ENCODE measurements around the gene TMEM233.
"Not testable (repeated sequence)": the region's sequence is repeated elsewhere in the genome, so short reads cannot be mapped to it uniquely, and the experiment has no call there.

TMEM233 gene

DNA sequence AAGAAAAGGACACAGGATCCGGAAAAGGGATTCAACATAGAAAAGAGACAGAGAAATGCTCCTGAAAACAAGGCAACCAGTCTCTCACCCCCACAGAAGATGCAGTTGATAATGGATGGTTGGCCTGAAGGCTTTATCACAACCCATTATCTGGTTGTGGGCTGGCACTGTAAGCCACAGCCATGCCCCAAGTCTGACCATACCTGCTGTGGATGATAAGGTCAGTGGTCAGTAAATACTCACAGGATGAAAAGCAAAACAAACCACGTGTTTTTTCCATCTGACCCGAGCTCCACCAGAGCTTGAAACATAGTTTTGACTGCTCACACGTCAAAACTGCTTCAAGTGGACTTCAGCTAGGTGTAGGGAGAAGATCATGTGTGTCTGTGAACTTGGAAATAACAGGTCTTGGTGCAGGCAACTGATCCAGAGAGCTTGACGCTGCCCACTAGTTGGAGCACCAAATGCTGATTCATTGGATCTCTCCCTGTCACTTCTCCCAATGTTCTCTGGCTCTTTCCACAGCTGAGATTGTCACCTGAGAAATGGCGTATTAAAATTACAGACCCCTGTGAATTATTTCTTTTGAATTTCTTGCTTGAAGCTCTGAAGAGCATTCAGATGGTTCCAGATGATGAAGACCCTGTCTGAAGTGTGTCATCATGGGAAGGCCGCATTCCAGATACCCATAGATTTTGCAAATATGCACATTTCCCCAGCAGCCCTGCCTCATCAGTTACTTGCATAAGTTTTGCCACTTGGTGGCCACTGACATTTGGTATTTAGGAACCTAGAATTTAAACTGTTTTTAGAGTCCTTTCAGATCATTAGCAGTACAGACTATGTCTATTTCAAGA lies 8.5 kb downstream of the TMEM233 start:
- no peak for TF ChIP-seq POU2F2 (IDR thresholded peaks at IDR 0.05; ENCODE audit: low read depth, low read length)
- TF ChIP-seq PAX5 (IDR thresholded peaks at IDR 0.05; ENCODE audit: insufficient read depth, low read length, severe bottlenecking), result no peak
- no peak for TF ChIP-seq TAF1 (IDR thresholded peaks at IDR 0.05; ENCODE audit: low read depth, low read length)
- TF ChIP-seq SPI1 (IDR thresholded peaks at IDR 0.05; ENCODE audit: low read depth, low read length), result no peak
- TF ChIP-seq POLR2AphosphoS5 (IDR thresholded peaks at IDR 0.05; ENCODE audit: low read depth, low read length), result no peak
- no peak for TF ChIP-seq POLR2A (IDR thresholded peaks at IDR 0.05; ENCODE audit: low read depth, low read length)
- FAIRE-seq, result no peak

DNA sequence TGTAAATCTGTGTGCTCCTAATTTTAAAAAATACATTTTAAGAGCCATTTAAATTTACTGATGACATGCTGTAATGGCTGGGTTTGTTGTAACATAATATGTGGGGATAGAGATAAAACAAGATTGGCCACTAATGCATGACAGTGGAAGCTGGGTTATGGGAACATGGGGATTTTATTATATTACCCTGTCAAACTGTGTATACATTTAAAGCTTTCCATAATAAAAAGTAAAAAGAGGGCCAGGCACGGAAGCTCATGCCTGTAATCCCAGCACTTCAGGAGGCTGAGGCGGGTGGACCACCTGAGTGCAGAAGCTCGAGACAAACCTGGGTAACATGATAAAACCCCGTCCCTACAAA lies 9.1 kb downstream of the TMEM233 start:
- no peak for TF ChIP-seq TAF1 (IDR thresholded peaks at IDR 0.05; ENCODE audit: low read depth, low read length)
- no peak for TF ChIP-seq PAX5 (IDR thresholded peaks at IDR 0.05; ENCODE audit: insufficient read depth, low read length, severe bottlenecking)
- no peak for TF ChIP-seq POLR2AphosphoS5 (IDR thresholded peaks at IDR 0.05; ENCODE audit: low read depth, low read length)
- TF ChIP-seq SPI1 (IDR thresholded peaks at IDR 0.05; ENCODE audit: low read depth, low read length), result no peak
- TF ChIP-seq POU2F2 (IDR thresholded peaks at IDR 0.05; ENCODE audit: low read depth, low read length), result no peak
- no peak for TF ChIP-seq POLR2A (IDR thresholded peaks at IDR 0.05; ENCODE audit: low read depth, low read length)
- DNase-seq (ENCODE audit: insufficient read length, low spot score), result no peak
- FAIRE-seq, result no peak

More for the DNA sequence above, 8.5 kb downstream of the TMEM233 start:
- DNase-seq (ENCODE audit: insufficient read length, low spot score), result no peak

DNA sequence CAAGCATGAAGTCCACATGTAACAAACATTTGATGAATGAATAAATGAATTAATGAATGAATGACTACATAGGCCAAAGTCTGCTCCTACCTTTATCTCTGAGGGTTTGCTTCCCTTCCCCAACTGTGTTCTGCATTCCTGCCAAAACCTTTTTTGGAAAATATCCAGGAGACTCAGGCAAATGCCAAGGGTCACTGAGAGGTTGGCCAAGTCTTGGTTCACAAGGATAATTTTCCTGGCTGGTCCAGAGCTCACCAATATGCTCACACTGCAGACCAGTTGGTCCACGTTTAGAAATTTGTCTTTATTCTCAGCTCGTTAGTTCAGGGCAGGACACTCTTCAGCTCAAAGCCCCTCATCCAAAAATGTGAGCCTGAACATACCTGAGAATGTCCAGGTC lies 10.2 kb downstream of the TMEM233 start:
- TF ChIP-seq SPI1 (IDR thresholded peaks at IDR 0.05; ENCODE audit: low read depth, low read length), result no peak
- no peak for TF ChIP-seq POU2F2 (IDR thresholded peaks at IDR 0.05; ENCODE audit: low read depth, low read length)
- no peak for TF ChIP-seq TAF1 (IDR thresholded peaks at IDR 0.05; ENCODE audit: low read depth, low read length)
- TF ChIP-seq POLR2AphosphoS5 (IDR thresholded peaks at IDR 0.05; ENCODE audit: low read depth, low read length), result no peak
- no peak for TF ChIP-seq POLR2A (IDR thresholded peaks at IDR 0.05; ENCODE audit: low read depth, low read length)
- no peak for TF ChIP-seq PAX5 (IDR thresholded peaks at IDR 0.05; ENCODE audit: insufficient read depth, low read length, severe bottlenecking)
- DNase-seq (ENCODE audit: insufficient read length, low spot score) (no peak), FAIRE-seq (no peak)

DNA sequence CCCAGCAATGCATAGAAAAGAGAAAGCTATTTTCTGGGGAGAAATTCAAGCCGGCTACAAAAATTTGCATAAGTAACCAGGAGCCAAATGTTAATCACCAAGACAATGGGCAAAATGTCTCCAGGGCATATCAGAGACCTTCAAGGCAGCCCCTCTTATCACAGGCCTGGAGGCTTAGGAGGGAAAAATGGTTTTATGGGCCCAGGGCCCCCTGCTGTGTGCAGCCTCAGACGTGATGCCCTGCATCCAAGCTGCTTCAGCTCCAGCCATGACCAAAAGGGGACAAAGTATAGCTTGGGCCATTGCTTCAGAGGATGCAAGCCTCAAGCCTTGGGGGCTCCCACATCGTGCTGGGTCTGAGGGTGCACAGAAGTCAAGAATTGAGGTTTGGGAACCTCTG lies 15.8 kb downstream of the TMEM233 start:
- no peak for TF ChIP-seq PAX5 (IDR thresholded peaks at IDR 0.05; ENCODE audit: insufficient read depth, low read length, severe bottlenecking)
- no peak for TF ChIP-seq SPI1 (IDR thresholded peaks at IDR 0.05; ENCODE audit: low read depth, low read length)
- TF ChIP-seq TAF1 (IDR thresholded peaks at IDR 0.05; ENCODE audit: low read depth, low read length), result no peak
- TF ChIP-seq POLR2AphosphoS5 (IDR thresholded peaks at IDR 0.05; ENCODE audit: low read depth, low read length), result no peak
- TF ChIP-seq POLR2A (IDR thresholded peaks at IDR 0.05; ENCODE audit: low read depth, low read length), result no peak
- TF ChIP-seq POU2F2 (IDR thresholded peaks at IDR 0.05; ENCODE audit: low read depth, low read length), result no peak
- no peak for DNase-seq (ENCODE audit: insufficient read length, low spot score)
- FAIRE-seq, result no peak

DNA sequence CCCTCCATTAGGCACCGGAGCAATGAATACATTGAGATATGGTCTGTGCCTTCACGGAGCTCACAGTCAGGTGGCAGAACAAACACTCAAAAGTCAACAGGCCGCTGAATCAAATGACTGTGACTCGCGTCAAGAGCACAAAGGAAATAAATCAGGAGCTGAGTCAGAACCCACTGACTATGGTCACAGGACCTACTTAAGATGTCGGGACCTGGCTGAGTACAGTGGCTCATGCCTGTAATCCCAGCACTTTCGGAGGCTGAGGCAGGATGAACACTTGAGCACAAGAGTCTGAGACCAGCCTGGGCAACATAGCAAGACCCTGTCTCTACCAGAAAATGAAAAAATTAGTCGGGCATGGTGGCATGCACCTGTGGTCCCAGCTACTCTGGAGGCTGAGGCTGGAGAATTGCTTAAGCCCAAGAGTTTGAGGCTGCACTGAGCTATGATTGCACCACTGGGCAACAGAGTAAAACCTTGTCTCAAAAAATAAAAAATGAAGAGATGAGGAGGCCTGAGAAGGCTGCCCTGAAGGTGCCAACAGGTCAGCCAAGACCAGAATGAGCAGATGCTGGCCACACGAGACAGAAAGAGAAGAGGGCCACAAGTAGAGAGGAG lies 19.9 kb downstream of the TMEM233 start:
- DNase-seq (ENCODE audit: insufficient read length, low spot score) (no peak), FAIRE-seq (no peak)
- TF ChIP-seq POLR2A (IDR thresholded peaks at IDR 0.05; ENCODE audit: low read depth, low read length) (no peak), POLR2AphosphoS5 (IDR thresholded peaks at IDR 0.05; ENCODE audit: low read depth, low read length) (no peak), POU2F2 (IDR thresholded peaks at IDR 0.05; ENCODE audit: low read depth, low read length) (no peak), SPI1 (IDR thresholded peaks at IDR 0.05; ENCODE audit: low read depth, low read length) (no peak), PAX5 (IDR thresholded peaks at IDR 0.05; ENCODE audit: insufficient read depth, low read length, severe bottlenecking) (no peak), TAF1 (IDR thresholded peaks at IDR 0.05; ENCODE audit: low read depth, low read length) (no peak)

DNA sequence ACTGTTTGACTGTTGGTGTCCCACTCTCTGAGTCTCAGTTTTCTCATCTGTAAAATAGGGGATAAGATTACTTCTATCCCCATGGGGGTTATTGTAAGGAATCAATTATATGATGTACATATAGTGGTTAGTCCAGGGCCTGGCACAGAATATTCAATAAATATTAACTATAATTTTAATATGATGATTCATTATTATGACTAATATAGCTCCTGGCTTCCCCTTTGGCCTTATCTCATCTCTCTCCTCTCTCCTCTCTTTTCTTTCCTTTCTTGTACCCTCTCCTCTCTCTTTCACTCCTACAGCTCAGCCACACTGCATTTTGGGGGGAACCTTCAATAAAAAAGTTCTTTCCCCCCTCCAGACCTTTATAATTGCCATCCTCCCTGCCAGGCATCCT lies 21.1 kb downstream of the TMEM233 start:
- no peak for TF ChIP-seq TAF1 (IDR thresholded peaks at IDR 0.05; ENCODE audit: low read depth, low read length)
- no peak for TF ChIP-seq SPI1 (IDR thresholded peaks at IDR 0.05; ENCODE audit: low read depth, low read length)
- TF ChIP-seq POLR2AphosphoS5 (IDR thresholded peaks at IDR 0.05; ENCODE audit: low read depth, low read length), result no peak
- no peak for TF ChIP-seq POLR2A (IDR thresholded peaks at IDR 0.05; ENCODE audit: low read depth, low read length)
- TF ChIP-seq PAX5 (IDR thresholded peaks at IDR 0.05; ENCODE audit: insufficient read depth, low read length, severe bottlenecking), result no peak
- TF ChIP-seq POU2F2 (IDR thresholded peaks at IDR 0.05; ENCODE audit: low read depth, low read length), result no peak
- DNase-seq (ENCODE audit: insufficient read length, low spot score) (no peak), FAIRE-seq (no peak)

DNA sequence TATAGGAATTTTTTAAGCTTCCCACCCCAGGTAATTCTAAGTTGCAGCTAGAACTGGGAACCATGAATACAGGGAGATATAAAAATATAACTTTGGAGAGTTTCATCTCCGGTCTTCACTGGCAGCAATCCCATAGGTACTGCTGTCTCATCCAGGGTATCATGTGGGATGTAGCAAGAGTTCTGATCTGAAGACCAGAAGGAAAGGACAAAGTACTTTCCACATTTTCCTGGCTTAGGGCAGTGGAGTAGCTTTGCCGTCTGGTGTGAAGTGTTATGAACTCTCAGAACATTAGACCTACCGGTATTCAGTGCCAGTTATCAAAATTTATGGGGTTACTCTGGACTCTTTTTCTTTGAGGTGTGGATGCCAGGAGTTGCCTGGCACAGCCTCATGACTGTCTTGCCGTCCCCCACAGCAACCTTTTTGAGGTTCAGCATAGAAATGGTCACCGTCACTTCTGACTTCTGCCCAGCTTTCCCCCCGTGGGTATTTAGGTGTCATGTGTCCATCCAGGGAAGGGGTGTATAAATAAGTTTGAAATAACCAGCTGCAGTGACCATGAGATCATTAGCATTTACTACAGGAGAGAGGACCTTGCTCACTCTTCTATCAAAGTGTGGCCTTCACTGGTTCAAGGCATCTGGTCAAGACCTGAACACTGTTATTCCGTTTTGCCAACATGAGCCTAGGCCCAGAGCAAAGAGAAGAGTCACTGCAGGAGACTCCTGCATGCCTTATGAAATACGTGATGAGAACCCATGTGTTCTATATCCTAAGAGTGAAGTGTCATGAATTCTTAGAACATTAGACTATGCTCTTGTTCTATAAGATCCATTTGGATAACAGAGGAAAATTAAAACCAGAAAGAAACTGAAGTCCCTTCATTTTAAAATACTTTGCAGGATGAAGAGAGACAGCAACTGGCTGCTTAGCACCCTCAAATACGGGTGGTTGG lies 22.2 kb downstream of the TMEM233 start:
- TF ChIP-seq PAX5 (IDR thresholded peaks at IDR 0.05; ENCODE audit: insufficient read depth, low read length, severe bottlenecking) (no peak), POU2F2 (IDR thresholded peaks at IDR 0.05; ENCODE audit: low read depth, low read length) (no peak), POLR2AphosphoS5 (IDR thresholded peaks at IDR 0.05; ENCODE audit: low read depth, low read length) (no peak), TAF1 (IDR thresholded peaks at IDR 0.05; ENCODE audit: low read depth, low read length) (no peak), SPI1 (IDR thresholded peaks at IDR 0.05; ENCODE audit: low read depth, low read length) (no peak), POLR2A (IDR thresholded peaks at IDR 0.05; ENCODE audit: low read depth, low read length) (no peak)
- FAIRE-seq (no peak), DNase-seq (ENCODE audit: insufficient read length, low spot score) (no peak)

DNA sequence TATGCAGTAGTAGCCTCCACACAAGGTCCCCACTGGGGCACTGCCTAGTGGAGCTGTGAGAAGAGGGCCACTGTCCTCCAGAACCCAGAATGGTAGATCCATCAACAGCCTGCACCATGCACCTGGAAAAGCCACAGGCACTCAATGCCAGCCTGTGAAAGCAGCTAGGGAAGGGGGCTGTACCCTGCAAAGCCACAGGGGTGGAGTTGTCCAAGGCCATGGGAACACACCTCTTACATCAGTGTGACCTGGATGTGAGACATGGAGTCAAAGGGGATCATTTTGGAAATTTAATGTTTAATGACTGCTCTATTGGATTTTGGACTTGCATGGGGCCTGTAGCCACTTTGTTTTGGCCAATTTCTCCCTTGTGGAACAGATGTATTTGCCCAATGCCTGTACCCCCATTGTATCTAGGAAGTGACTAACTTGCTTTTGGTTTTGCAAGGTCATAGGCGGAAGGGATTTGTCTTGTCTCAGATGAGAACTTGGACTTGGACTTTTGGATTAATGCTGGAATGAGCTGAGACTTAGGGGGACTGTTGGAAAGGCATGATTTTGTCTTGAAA lies 24.8 kb downstream of the TMEM233 start:
- FAIRE-seq, result not testable (repeated sequence)

DNA sequence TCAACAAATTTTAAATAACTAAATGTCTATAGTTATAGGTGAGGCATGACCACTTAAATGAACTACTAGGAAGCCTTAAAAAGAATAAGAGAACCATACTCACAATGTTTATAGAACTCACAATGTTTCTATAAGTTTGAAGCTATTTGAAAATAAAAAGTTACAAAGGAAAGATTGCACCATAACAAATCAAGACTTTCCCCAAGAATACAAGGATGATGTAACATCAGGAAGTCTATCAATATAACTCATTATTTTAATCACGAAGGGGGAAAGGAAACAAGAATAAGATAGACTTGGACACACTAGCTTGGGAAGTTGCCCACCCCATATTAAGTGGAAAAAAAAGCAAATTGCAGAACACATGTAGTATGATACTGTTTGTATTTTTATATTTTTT lies 26.9 kb downstream of the TMEM233 start:
- DNase-seq (ENCODE audit: insufficient read length, low spot score) (no peak), FAIRE-seq (no peak)
- TF ChIP-seq POU2F2 (IDR thresholded peaks at IDR 0.05; ENCODE audit: low read depth, low read length), result no peak
- TF ChIP-seq POLR2A (IDR thresholded peaks at IDR 0.05; ENCODE audit: low read depth, low read length), result no peak
- no peak for TF ChIP-seq PAX5 (IDR thresholded peaks at IDR 0.05; ENCODE audit: insufficient read depth, low read length, severe bottlenecking)
- TF ChIP-seq TAF1 (IDR thresholded peaks at IDR 0.05; ENCODE audit: low read depth, low read length), result no peak

More for the DNA sequence above, 24.8 kb downstream of the TMEM233 start:
- not testable (repeated sequence) for DNase-seq (ENCODE audit: insufficient read length, low spot score)
